22Rv1 (cell line): ENCODE data around the gene KRTAP4-6.
"Not testable (repeated sequence)": the region's sequence is repeated elsewhere in the genome, so short reads cannot be mapped to it uniquely, and the experiment has no call there.

Source experiments
- H3K27ac ChIP-seq: fragments of 450-650 bp; 2 replicates; pipeline ENCODE4 v1.5.1; 2017
- CTCF ChIP-seq: fragments of 450-650 bp; IDR thresholded peaks from 2 replicates; pipeline ENCODE4 v1.5.1; 2017; ENCODE audit warnings: mild to moderate bottlenecking
- ZFX ChIP-seq: fragments of 450-650 bp; IDR thresholded peaks from 2 replicates; pipeline ENCODE4 v1.6.1; 2017; ENCODE audit warnings: antibody characterized with exemption, borderline replicate concordance

KRTAP4-6 gene

GRCh38 chr17:41140360-41141131 lies at the start of gene KRTAP4-6:
KRTAP4-6 (minus strand) TSS chr17:41140544; CDS start chr17:41140487, 57 bp downstream.
- no peak for TF ChIP-seq CTCF
- no peak for TF ChIP-seq ZFX
- no peak within 1 kb of the TSS for H3K27ac ChIP-seq

GRCh38 chr17:41189837-41190318 lies 49.5 kb upstream of the KRTAP4-6 start, which contains the start of gene KRTAP9-1:
KRTAP9-1 (plus strand) TSS chr17:41189887; CDS start chr17:41189887, 0 bp downstream.
- H3K27ac ChIP-seq = not testable (repeated sequence)

GRCh38 chr17:41186872-41187271 lies 46.5 kb upstream of the KRTAP4-6 start:
- TF ChIP-seq CTCF (no peak), ZFX (no peak)
- H3K27ac ChIP-seq = no peak overlapping the region

- TF ChIP-seq ZFX = no peak
- TF ChIP-seq CTCF = no peak
These were observed 44.7 kb upstream of the KRTAP4-6 start for GRCh38 chr17:41185001-41185400.

GRCh38 chr17:41184480-41184961 lies 44.2 kb upstream of the KRTAP4-6 start, which contains the start of gene KRTAP4-1:
KRTAP4-1 (minus strand) TSS chr17:41184911; CDS start chr17:41184854, 57 bp downstream.
- TF ChIP-seq ZFX (no peak), CTCF (no peak)
- H3K27ac ChIP-seq = no peak within 1 kb of the TSS

More at GRCh38 chr17:41185001-41185400, 44.7 kb upstream of the KRTAP4-6 start:
- H3K27ac ChIP-seq = no peak overlapping the region

GRCh38 chr17:41178843-41179616 lies 38.7 kb upstream of the KRTAP4-6 start:
- H3K27ac ChIP-seq = no peak overlapping the region
- TF ChIP-seq ZFX (no peak), CTCF (no peak)

GRCh38 chr17:41178341-41178740 lies 38.0 kb upstream of the KRTAP4-6 start:
- no peak overlapping the region for H3K27ac ChIP-seq
- TF ChIP-seq ZFX (no peak), CTCF (no peak)
